K562 (cell line): ENCODE data around the gene GPALPP1. TPM values are rescaled to one million over a fixed set of nuclear protein-coding genes. Genes with fewer than 3 reads are reported as not detected.
A peak's percentile ranks its signal among the peaks of the same experiment; 100 is the strongest.

Experiments
- ESRRA ChIP-seq: fragments of 450-650 bp; IDR thresholded peaks from 2 replicates; pipeline ENCODE4 v1.6.1; 2014; ENCODE audit warnings: low read depth, mild to moderate bottlenecking, moderate library complexity, borderline replicate concordance
- ETS2 ChIP-seq: IDR thresholded peaks from 2 replicates; pipeline ENCODE4 v1.6.1; 2016; ENCODE audit warnings: borderline replicate concordance, missing genetic modification characterization, mild to moderate bottlenecking, moderate library complexity, missing compliant biosample characterization; ENCODE audit not compliant: poor library complexity, severe bottlenecking
- GTF2F1 ChIP-seq: IDR thresholded peaks from 2 replicates; pipeline ENCODE4 v1.6.1; 2011; ENCODE audit warnings: low read depth, low read length, improper control_type of control experiment
- MEIS2 ChIP-seq: fragments of 450-650 bp; IDR thresholded peaks from 2 replicates; pipeline ENCODE4 v1.6.1; 2014; ENCODE audit warnings: mild to moderate bottlenecking; ENCODE audit not compliant: partially characterized antibody
- NFYB ChIP-seq: IDR thresholded peaks from 2 replicates; pipeline ENCODE4 v1.6.1; 2011; ENCODE audit warnings: mild to moderate bottlenecking, moderate library complexity; ENCODE audit not compliant: insufficient read length; ENCODE audit errors: extremely low read depth
- PBX2 ChIP-seq, 2 experiments: IDR thresholded peaks in 1 of 2; conservative IDR thresholded peaks in 1 of 2; 2 replicates each; pipeline ENCODE4 v1.6.1; 2016; ENCODE audit warnings: low read depth in 2 of 2, mild to moderate bottlenecking in 1 of 2, missing compliant biosample characterization in 1 of 2, missing genetic modification characterization in 1 of 2, moderate library complexity in 1 of 2
- PTRF ChIP-seq: fragments of 450-650 bp; IDR thresholded peaks from 2 replicates; pipeline ENCODE4 v1.6.1; 2016; ENCODE audit warnings: mild to moderate bottlenecking, missing genetic modification characterization, missing compliant biosample characterization
- ZNF280B ChIP-seq: fragments of 250-450 bp; sonication (Bioruptor Pico); IDR thresholded peaks from 2 replicates; pipeline ENCODE4 v1.5.1; 2021; ENCODE audit warnings: mild to moderate bottlenecking
- ZNF589 ChIP-seq: fragments of 200-800 bp; sonication (Bioruptor generic); IDR thresholded peaks from 2 replicates; pipeline ENCODE4 v1.6.1; 2016; ENCODE audit warnings: low read depth, missing genetic modification characterization, missing compliant biosample characterization
- ZNF764 ChIP-seq: fragments of 250-450 bp; sonication (Bioruptor Pico); IDR thresholded peaks from 2 replicates; pipeline ENCODE4 v1.4.0; 2020; ENCODE audit warnings: low read depth, mild to moderate bottlenecking, moderate library complexity
- polyA plus RNA-seq, 8 experiments: library from polyadenylated mRNA; depleted of rRNA in 4 of 8; stranded (reverse) in 5 of 8; unstranded in 3 of 8; fragments of >200 nt; fragmentation: Nextera tagmentation in 2 of 8; fragmentation: Illumina TruSeq in 1 of 8; extraction: Ambion mirVana in 2 of 8; extraction: Trizol in 1 of 8; gene quantifications; 2 replicates each; pipeline versions ENCODE4 v1.2.1 to v1.2.3, GENCODE V29; 2011 to 2014; ENCODE audit warnings: inconsistent platforms in 1 of 8, missing spikeins in 1 of 8
- total RNA-seq, 7 experiments: library from RNA; depleted of rRNA in 6 of 7; stranded (reverse); fragments of >200 nt in 6 of 7; fragmentation: Illumina TruSeq in 2 of 7; extraction: Trizol in 2 of 7; gene quantifications; 2 replicates each; pipeline versions ENCODE4 v1.2.1 to v1.2.3, GENCODE V29; 2011 to 2021; ENCODE audit warnings: low replicate concordance in 1 of 7
- TF ChIP-seq, protein P1 (sequence below): fragments of 450-650 bp; IDR thresholded peaks from 2 replicates; pipeline ENCODE4 v1.6.1; 2016

Gene GPALPP1
- total and polyA plus RNA-seq, 9 of the 15 experiments (the other 6 are each of a cell fraction or from before 2014, with no cell fraction given) = 8.1 to 22.3 (median 18.5) TPM

DNA sequence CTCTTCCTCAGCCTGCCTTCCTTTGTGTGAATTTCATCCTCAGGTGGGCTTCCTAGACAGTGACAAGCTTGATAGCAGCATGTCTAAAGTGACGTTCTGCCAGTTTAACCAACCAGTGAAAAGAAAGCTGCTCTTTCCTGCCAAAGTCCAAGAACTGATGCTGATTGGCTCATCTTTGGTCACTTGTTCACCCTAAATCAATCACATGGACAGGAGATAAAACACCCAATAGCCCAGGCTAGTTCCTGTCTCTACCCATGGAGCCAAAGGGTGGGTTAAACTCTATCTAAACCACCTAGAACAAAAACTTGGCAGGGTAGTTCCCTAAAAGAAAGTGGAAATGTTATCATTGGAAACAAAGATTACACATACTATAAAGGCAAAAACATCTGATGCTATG is 50.8 kb downstream of the GPALPP1 start (continued):
- no peak for TF ChIP-seq ZNF280B (CRISPR knock-in tag)
- TF ChIP-seq GTF2F1 = no peak
- TF ChIP-seq MEIS2 = peak; percentile 77
- TF ChIP-seq, protein P1, sequence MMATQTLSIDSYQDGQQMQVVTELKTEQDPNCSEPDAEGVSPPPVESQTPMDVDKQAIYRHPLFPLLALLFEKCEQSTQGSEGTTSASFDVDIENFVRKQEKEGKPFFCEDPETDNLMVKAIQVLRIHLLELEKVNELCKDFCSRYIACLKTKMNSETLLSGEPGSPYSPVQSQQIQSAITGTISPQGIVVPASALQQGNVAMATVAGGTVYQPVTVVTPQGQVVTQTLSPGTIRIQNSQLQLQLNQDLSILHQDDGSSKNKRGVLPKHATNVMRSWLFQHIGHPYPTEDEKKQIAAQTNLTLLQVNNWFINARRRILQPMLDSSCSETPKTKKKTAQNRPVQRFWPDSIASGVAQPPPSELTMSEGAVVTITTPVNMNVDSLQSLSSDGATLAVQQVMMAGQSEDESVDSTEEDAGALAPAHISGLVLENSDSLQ = peak; percentile 69
- no peak for TF ChIP-seq PTRF (tag)
- TF ChIP-seq ZNF764 (CRISPR knock-in tag) = no peak
- TF ChIP-seq ZNF589 = no peak
- TF ChIP-seq NFYB = no peak
- no peak for TF ChIP-seq PBX2 (CRISPR knock-in tag; IDR thresholded peaks at IDR 0.05; ENCODE audit: low read depth)
- TF ChIP-seq PBX2 (tag; conservative IDR thresholded peaks at IDR 0.05; ENCODE audit: low read depth) = peak; percentile 66
- TF ChIP-seq ESRRA = no peak
- no peak for TF ChIP-seq ETS2
